Thoracic aorta (tissue), 2 donors: ENCODE data around the gene ARHGEF26. TPM values are rescaled to one million over a fixed set of nuclear protein-coding genes. Genes with fewer than 3 reads are reported as not detected.

Experiments used
- ATAC-seq: fragments of 150-250 bp; one replicate; pipeline ENCODE4 v1.8.0; 2017; ENCODE audit warnings: low read depth; ENCODE audit not compliant: insufficient number of reproducible peaks, low FRiP score
- DNase-seq: peaks from one replicate; pipeline ENCODE4 v3.0.0-alpha.2; 2020; ENCODE audit warnings: low spot score
- H3K27ac ChIP-seq, 2 donors: fragments of 200-600 bp; sonication (generic); 1 replicate in 1 of 2; 2 replicates in 1 of 2; pipeline ENCODE4 v1.5.1; 2016; ENCODE audit warnings: mild to moderate bottlenecking in 2 of 2, moderate library complexity in 2 of 2
- H3K27me3 ChIP-seq: fragments of 200-600 bp; sonication (generic); replicated peaks from 2 replicates; pipeline ENCODE4 v1.6.0; 2016; ENCODE audit warnings: mild to moderate bottlenecking; ENCODE audit not compliant: insufficient read depth
- H3K36me3 ChIP-seq: fragments of 200-600 bp; sonication (generic); one replicate; pipeline ENCODE4 v1.5.1; 2016
- H3K4me1 ChIP-seq, 2 donors: fragments of 200-600 bp; sonication (generic); 1 replicate in 1 of 2; 2 replicates in 1 of 2; pipeline versions ENCODE4 v1.5.1 to v1.6.0; 2016; ENCODE audit warnings: low read depth in 2 of 2, mild to moderate bottlenecking in 1 of 2; ENCODE audit not compliant: control insufficient read depth in 1 of 2
- H3K4me3 ChIP-seq: fragments of 200-600 bp; sonication (generic); 2 replicates; pipeline ENCODE4 v1.5.1; 2016; ENCODE audit warnings: mild to moderate bottlenecking
- H3K9me3 ChIP-seq: fragments of 200-600 bp; sonication (generic); 2 replicates; pipeline ENCODE4 v1.5.1; 2016
- total RNA-seq, 2 donors: library from RNA; depleted of rRNA; stranded (reverse); fragments of >200 nt; gene quantifications; one replicate each; pipeline versions ENCODE4 v1.1.0 to v1.2.3, GENCODE V29; 2016
- TF ChIP-seq, protein P1 (sequence below): fragments of 200-600 bp; sonication (generic); IDR thresholded peaks from one replicate; pipeline ENCODE4 v1.5.1; 2019; ENCODE audit warnings: antibody characterized with exemption

Gene ARHGEF26
- total RNA-seq, 2 donors from 2014 or later: 88.0 to 96.4 TPM

- Histone ChIP-seq H3K36me3 (no peaks in the 10 kb centered on the region), H3K4me1 (peaks cover 15 to 16% of the 10 kb centered on the region in 2 donors), H3K9me3 (no peaks in the 10 kb centered on the region), H3K27me3 (no peaks in the 10 kb centered on the region), H3K4me3 (no peak overlapping the region), H3K27ac (no peak overlapping the region)
- ATAC-seq (no peak), DNase-seq (no peak)
- TF ChIP-seq, protein P1, sequence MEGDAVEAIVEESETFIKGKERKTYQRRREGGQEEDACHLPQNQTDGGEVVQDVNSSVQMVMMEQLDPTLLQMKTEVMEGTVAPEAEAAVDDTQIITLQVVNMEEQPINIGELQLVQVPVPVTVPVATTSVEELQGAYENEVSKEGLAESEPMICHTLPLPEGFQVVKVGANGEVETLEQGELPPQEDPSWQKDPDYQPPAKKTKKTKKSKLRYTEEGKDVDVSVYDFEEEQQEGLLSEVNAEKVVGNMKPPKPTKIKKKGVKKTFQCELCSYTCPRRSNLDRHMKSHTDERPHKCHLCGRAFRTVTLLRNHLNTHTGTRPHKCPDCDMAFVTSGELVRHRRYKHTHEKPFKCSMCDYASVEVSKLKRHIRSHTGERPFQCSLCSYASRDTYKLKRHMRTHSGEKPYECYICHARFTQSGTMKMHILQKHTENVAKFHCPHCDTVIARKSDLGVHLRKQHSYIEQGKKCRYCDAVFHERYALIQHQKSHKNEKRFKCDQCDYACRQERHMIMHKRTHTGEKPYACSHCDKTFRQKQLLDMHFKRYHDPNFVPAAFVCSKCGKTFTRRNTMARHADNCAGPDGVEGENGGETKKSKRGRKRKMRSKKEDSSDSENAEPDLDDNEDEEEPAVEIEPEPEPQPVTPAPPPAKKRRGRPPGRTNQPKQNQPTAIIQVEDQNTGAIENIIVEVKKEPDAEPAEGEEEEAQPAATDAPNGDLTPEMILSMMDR: no peak
Measured at GRCh38 chr3:154228561-154229216, 107.5 kb downstream of the ARHGEF26 start.

DNA sequence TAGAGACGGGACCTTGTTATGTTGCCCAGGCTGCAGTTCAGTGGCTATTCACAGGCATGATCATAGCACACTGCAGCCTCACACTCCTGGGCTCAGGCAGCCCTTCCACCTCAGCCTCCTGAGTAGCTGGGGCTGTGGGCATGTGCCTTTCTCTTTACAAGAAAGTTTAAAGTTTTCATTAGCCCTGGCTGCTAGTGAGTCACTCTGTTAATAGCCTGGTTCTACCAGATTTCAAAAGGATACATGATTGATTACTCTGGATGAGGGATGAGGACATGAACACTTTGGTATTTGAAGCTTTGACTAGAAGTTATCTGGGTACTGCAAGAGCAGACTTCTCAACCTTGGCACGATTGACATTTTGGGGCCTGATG is 108.0 kb downstream of the ARHGEF26 start:
- no peaks in the 10 kb centered on the region for H3K27me3 ChIP-seq
- no peak overlapping the region for H3K27ac ChIP-seq
- DNase-seq: no peak
- H3K9me3 ChIP-seq: no peaks in the 10 kb centered on the region
- H3K4me3 ChIP-seq: no peak overlapping the region
- H3K36me3 ChIP-seq: no peaks in the 10 kb centered on the region
- ATAC-seq: no peak
- H3K4me1 ChIP-seq: peaks cover 10 to 11% of the 10 kb centered on the region in 2 donors
- TF ChIP-seq, protein P1: no peak

DNA sequence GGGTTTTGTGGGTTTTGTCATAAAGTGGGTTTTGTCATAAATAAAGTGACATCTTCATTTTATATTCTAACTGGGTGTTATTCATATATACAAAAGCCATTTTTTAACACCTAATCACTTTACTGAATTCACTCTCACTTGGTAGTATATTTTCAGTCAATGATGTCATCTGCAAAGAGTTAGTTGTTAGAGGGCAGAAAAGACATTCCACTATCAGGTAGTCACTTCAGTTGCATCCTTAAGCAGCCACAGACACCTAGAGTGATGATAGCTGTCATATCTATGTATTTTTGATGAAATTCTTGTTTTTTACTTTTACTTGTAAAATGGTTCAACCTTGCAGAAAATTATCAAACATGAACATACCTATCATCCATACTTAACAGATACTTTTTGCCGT is 114.1 kb downstream of the ARHGEF26 start:
- Histone ChIP-seq H3K4me1 (peaks cover 0 to 6% of the 10 kb centered on the region in 2 donors), H3K27me3 (no peaks in the 10 kb centered on the region), H3K36me3 (no peaks in the 10 kb centered on the region), H3K9me3 (no peaks in the 10 kb centered on the region), H3K4me3 (no peak overlapping the region), H3K27ac (no peak overlapping the region)
- no peak for DNase-seq
- TF ChIP-seq, protein P1: no peak
- no peak for ATAC-seq

DNA sequence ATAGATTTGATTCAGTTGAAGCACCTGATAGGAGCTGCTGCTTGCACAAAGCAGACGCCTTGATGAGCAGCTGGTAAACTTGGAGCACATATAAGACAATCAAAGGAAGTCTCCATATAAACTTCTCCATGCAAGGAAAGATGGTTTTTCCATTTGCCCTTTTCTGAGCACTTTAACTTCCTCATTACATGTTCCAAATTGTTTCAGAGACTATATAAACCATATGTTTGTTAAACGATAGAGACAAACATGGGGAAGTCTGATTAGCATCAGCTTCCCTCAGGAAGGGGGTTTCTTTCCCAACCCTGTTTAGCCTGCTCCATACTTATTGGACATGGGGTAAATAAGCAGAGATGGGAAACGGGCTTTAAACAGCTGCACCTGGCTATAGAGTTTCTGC is 115.1 kb downstream of the ARHGEF26 start:
- Histone ChIP-seq H3K27ac (no peak overlapping the region), H3K9me3 (no peaks in the 10 kb centered on the region), H3K27me3 (no peaks in the 10 kb centered on the region), H3K36me3 (peaks cover 3% of the 10 kb centered on the region), H3K4me1 (peaks cover 0 to 6% of the 10 kb centered on the region in 2 donors), H3K4me3 (no peak overlapping the region)
- TF ChIP-seq, protein P1: no peak
- DNase-seq (no peak), ATAC-seq (no peak)

DNA sequence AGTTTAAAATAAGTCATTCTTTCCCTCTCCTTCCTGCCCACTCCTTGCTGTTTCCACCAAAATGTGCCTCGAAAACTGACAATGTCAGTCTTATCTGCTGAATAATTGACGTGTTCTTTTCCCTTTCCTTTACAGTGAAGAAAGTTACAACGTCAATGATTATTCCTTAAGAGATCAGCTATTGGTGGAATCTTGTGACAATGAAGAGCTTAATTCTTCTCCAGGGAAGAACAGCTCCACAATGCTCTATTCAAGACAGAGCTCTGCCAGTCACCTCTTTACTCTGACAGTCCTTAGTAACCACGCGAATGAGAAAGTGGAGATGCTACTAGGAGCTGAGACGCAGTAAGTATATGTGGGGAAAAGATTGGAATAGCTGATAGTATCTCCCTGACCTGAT is 119.0 kb downstream of the ARHGEF26 start:
- no peak overlapping the region for H3K27ac ChIP-seq
- DNase-seq (no peak), ATAC-seq (no peak)
- H3K4me1 ChIP-seq: peaks cover 16 to 34% of the 10 kb centered on the region in 2 donors
- H3K27me3 ChIP-seq: no peaks in the 10 kb centered on the region
- H3K36me3 ChIP-seq: peaks cover 3% of the 10 kb centered on the region
- H3K9me3 ChIP-seq: no peaks in the 10 kb centered on the region
- no peak overlapping the region for H3K4me3 ChIP-seq
- TF ChIP-seq, protein P1: no peak
